ENCODE data around the gene CCDC185.

DNA sequence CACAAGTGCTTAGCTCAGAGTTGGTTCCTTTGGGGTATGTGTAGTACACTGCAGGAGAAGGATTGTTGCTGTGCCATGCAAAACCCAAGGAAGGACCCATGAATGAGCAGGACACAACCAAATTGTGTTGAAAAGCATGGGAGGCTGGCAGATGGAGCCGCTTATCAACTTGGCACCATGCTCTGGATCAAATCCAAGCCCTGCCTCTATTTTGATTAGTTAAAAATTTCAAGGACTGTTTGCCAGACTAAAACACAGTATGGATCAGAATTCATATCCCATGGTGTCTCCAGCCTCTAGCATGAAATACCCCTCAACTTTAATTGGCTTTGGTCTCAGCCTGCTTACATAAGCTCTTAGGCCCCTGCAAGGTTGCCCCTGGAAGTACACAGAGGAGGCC, 27.8 kb downstream of the CCDC185 start:
- TF ChIP-seq, protein P1, sequence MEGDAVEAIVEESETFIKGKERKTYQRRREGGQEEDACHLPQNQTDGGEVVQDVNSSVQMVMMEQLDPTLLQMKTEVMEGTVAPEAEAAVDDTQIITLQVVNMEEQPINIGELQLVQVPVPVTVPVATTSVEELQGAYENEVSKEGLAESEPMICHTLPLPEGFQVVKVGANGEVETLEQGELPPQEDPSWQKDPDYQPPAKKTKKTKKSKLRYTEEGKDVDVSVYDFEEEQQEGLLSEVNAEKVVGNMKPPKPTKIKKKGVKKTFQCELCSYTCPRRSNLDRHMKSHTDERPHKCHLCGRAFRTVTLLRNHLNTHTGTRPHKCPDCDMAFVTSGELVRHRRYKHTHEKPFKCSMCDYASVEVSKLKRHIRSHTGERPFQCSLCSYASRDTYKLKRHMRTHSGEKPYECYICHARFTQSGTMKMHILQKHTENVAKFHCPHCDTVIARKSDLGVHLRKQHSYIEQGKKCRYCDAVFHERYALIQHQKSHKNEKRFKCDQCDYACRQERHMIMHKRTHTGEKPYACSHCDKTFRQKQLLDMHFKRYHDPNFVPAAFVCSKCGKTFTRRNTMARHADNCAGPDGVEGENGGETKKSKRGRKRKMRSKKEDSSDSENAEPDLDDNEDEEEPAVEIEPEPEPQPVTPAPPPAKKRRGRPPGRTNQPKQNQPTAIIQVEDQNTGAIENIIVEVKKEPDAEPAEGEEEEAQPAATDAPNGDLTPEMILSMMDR (IDR thresholded peaks at IDR 0.05; ENCODE audit: low read length): no peak
- no peak for TF ChIP-seq EZH2 (IDR thresholded peaks at IDR 0.05; ENCODE audit: borderline replicate concordance, low read length)

Data from OCI-LY1 (cell line).